ENCODE data around the gene TMEM163.
"Not testable (repeated sequence)": the region's sequence is repeated elsewhere in the genome, so short reads cannot be mapped to it uniquely, and the experiment has no call there.

TMEM163 gene

DNA sequence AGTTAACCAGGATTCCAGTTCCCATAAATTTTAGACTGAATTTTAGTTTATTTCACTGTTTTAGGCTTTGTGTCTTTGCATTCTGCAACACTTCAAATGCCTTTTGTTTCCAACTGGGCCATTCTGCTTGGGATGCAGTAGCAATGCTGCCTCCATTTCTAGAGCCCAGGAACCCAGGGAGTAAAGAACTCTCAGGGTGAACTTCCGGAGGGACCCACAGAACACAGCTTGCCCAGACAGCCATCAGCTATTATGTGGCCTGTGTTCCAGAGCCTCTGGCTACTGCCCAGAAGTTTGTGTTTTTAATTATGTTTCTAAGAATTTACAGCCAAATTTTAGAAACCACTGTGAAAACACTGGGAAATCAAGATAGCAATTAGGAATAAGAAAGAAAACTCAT is 145.1 kb downstream of the TMEM163 start:
- H3K4me3 ChIP-seq: no peak overlapping the region
- no peak for TF ChIP-seq CTCF (IDR thresholded peaks at IDR 0.05)
- H3K27me3 ChIP-seq: peaks cover 0 to 2% of the 10 kb centered on the region in 2 donors
- H3K4me1 ChIP-seq: no peaks in the 10 kb centered on the region
- intact Hi-C loops (cut with DNase I; ENCODE audit: low total_unique reads): no loop called here
- no peaks in the 10 kb centered on the region for H3K9me3 ChIP-seq
- H3K27ac ChIP-seq: no peak overlapping the region
- no peaks in the 10 kb centered on the region for H3K36me3 ChIP-seq
- DNase-seq: no peak

GRCh38 chr2:134573085-134573370 is 145.8 kb downstream of the TMEM163 start:
- Histone ChIP-seq H3K36me3 (no peaks in the 10 kb centered on the region), H3K4me1 (no peaks in the 10 kb centered on the region), H3K27me3 (peaks cover 0 to 2% of the 10 kb centered on the region in 2 donors), H3K4me3 (no peak overlapping the region), H3K9me3 (no peaks in the 10 kb centered on the region), H3K27ac (no peak overlapping the region)
- intact Hi-C loops (cut with DNase I; ENCODE audit: low total_unique reads): no loop called here
- DNase-seq: no peak
- no peak for TF ChIP-seq CTCF (IDR thresholded peaks at IDR 0.05)

- no peak for DNase-seq
- no peak for TF ChIP-seq CTCF (IDR thresholded peaks at IDR 0.05)
- H3K9me3 ChIP-seq: no peaks in the 10 kb centered on the region
- no peak overlapping the region for H3K27ac ChIP-seq
- no peaks in the 10 kb centered on the region for H3K36me3 ChIP-seq
- no peaks in the 10 kb centered on the region for H3K4me1 ChIP-seq
- peaks cover 0 to 2% of the 10 kb centered on the region in 2 donors for H3K27me3 ChIP-seq
- intact Hi-C loops (cut with DNase I; ENCODE audit: low total_unique reads): no loop called here
- H3K4me3 ChIP-seq: no peak overlapping the region
Measured at GRCh38 chr2:134572314-134573084, 146.3 kb downstream of the TMEM163 start.

GRCh38 chr2:134570676-134571075 is 148.1 kb downstream of the TMEM163 start:
- no peaks in the 10 kb centered on the region for H3K27me3 ChIP-seq
- no peaks in the 10 kb centered on the region for H3K4me1 ChIP-seq
- no peak overlapping the region for H3K27ac ChIP-seq
- TF ChIP-seq CTCF (IDR thresholded peaks at IDR 0.05): no peak
- no peaks in the 10 kb centered on the region for H3K9me3 ChIP-seq
- H3K4me3 ChIP-seq: no peak overlapping the region
- DNase-seq: no peak
- H3K36me3 ChIP-seq: no peaks in the 10 kb centered on the region
- intact Hi-C loops (cut with DNase I; ENCODE audit: low total_unique reads): no loop called here

GRCh38 chr2:134568413-134568812 is 150.4 kb downstream of the TMEM163 start:
- Histone ChIP-seq H3K27ac (no peak overlapping the region), H3K36me3 (no peaks in the 10 kb centered on the region), H3K4me3 (no peak overlapping the region), H3K9me3 (no peaks in the 10 kb centered on the region), H3K4me1 (no peaks in the 10 kb centered on the region), H3K27me3 (no peaks in the 10 kb centered on the region)
- no peak for TF ChIP-seq CTCF (IDR thresholded peaks at IDR 0.05)
- no peak for DNase-seq
- intact Hi-C loops (cut with DNase I; ENCODE audit: low total_unique reads): no loop called here

- Histone ChIP-seq H3K36me3 (no peaks in the 10 kb centered on the region), H3K27ac (no peak overlapping the region), H3K27me3 (no peaks in the 10 kb centered on the region), H3K4me1 (no peaks in the 10 kb centered on the region), H3K4me3 (no peak overlapping the region), H3K9me3 (no peaks in the 10 kb centered on the region)
- TF ChIP-seq CTCF (IDR thresholded peaks at IDR 0.05): no peak
- intact Hi-C loops (cut with DNase I; ENCODE audit: low total_unique reads): no loop called here
- DNase-seq: no peak
Measured at GRCh38 chr2:134567666-134568065, 151.1 kb downstream of the TMEM163 start.

- H3K4me3 ChIP-seq; DNase-seq; H3K9me3 ChIP-seq; H3K27ac ChIP-seq; H3K36me3 ChIP-seq; H3K27me3 ChIP-seq; H3K4me1 ChIP-seq; intact Hi-C loops (cut with DNase I; ENCODE audit: low total_unique reads): not testable (repeated sequence)
Measured at GRCh38 chr2:134564955-134565354, 153.8 kb downstream of the TMEM163 start.
